HepG2 (cell line): ENCODE measurements around the gene ANKRA2. TPM values are rescaled to one million over a fixed set of nuclear protein-coding genes. Genes with fewer than 3 reads are reported as not detected.

Source experiments
- FOXJ3 ChIP-seq: sonication (generic); formaldehyde crosslinking; IDR thresholded peaks from 2 replicates; pipeline ENCODE4 v1.4.0; 2020; ENCODE audit warnings: missing genetic modification reagents, mild to moderate bottlenecking, borderline replicate concordance
- HNF1B ChIP-seq: sonication (generic); formaldehyde crosslinking; IDR thresholded peaks from 2 replicates; pipeline ENCODE4 v1.5.1; 2020; ENCODE audit warnings: mild to moderate bottlenecking, moderate library complexity, missing genetic modification reagents
- KDM6A ChIP-seq: IDR thresholded peaks from 2 replicates; pipeline ENCODE4 v1.6.1; 2016; ENCODE audit warnings: low read depth
- MLLT10 ChIP-seq: sonication (generic); formaldehyde crosslinking; IDR thresholded peaks from 2 replicates; pipeline ENCODE4 v1.4.0; 2020; ENCODE audit warnings: missing genetic modification reagents
- MXD1 ChIP-seq: sonication (generic); formaldehyde crosslinking; IDR thresholded peaks from 2 replicates; pipeline ENCODE4 v1.4.0; 2020; ENCODE audit warnings: mild to moderate bottlenecking, missing genetic modification reagents
- POGZ ChIP-seq: sonication (generic); formaldehyde crosslinking; IDR thresholded peaks from 2 replicates; pipeline ENCODE4 v1.4.0; 2020; ENCODE audit warnings: mild to moderate bottlenecking, missing genetic modification reagents
- PTBP1 ChIP-seq: fragments of 200-400 bp; formaldehyde crosslinking; IDR thresholded peaks from 2 replicates; pipeline ENCODE4 v1.6.1; 2018; ENCODE audit warnings: low read length, low read depth; ENCODE audit not compliant: poor library complexity, severe bottlenecking
- REL ChIP-seq: sonication (generic); formaldehyde crosslinking; conservative IDR thresholded peaks from 2 replicates; pipeline ENCODE4 v1.8.0; 2022; ENCODE audit warnings: mild to moderate bottlenecking, missing genetic modification reagents, moderate library complexity
- RNF2 ChIP-seq: fragments of 450-650 bp; conservative IDR thresholded peaks from 2 replicates; pipeline ENCODE4 v1.6.1; 2016; ENCODE audit warnings: low read depth
- SMAD1 ChIP-seq: sonication (generic); formaldehyde crosslinking; IDR thresholded peaks from 2 replicates; pipeline ENCODE4 v1.4.0; 2020; ENCODE audit warnings: missing genetic modification reagents, low read depth, mild to moderate bottlenecking, borderline replicate concordance
- SP140L ChIP-seq: sonication (generic); formaldehyde crosslinking; IDR thresholded peaks from 2 replicates; pipeline ENCODE4 v1.4.0; 2020; ENCODE audit warnings: missing genetic modification reagents, borderline replicate concordance
- TOPORS ChIP-seq: sonication (generic); formaldehyde crosslinking; IDR thresholded peaks from 2 replicates; pipeline ENCODE4 v1.8.0; 2023; ENCODE audit warnings: mild to moderate bottlenecking, missing genetic modification reagents
- TP53 ChIP-seq: sonication (generic); formaldehyde crosslinking; conservative IDR thresholded peaks from 2 replicates; pipeline ENCODE4 v1.4.0; 2020; ENCODE audit warnings: missing genetic modification reagents
- YEATS4 ChIP-seq: sonication (generic); formaldehyde crosslinking; IDR thresholded peaks from 2 replicates; pipeline ENCODE4 v1.4.0; 2020; ENCODE audit warnings: missing genetic modification reagents, borderline replicate concordance
- ZMYM4 ChIP-seq: sonication (generic); formaldehyde crosslinking; IDR thresholded peaks from 2 replicates; pipeline ENCODE4 v1.8.1; 2023; ENCODE audit warnings: mild to moderate bottlenecking, missing genetic modification reagents
- ZNF10 ChIP-seq: sonication (generic); formaldehyde crosslinking; IDR thresholded peaks from 2 replicates; pipeline ENCODE4 v1.4.0; 2020; ENCODE audit warnings: mild to moderate bottlenecking, low read depth, missing genetic modification reagents, borderline replicate concordance
- ZNF12 ChIP-seq: sonication (generic); formaldehyde crosslinking; IDR thresholded peaks from 2 replicates; pipeline ENCODE4 v1.5.0; 2020; ENCODE audit warnings: missing genetic modification reagents
- ZNF337 ChIP-seq: sonication (generic); formaldehyde crosslinking; IDR thresholded peaks from 2 replicates; pipeline ENCODE4 v1.5.1; 2020; ENCODE audit warnings: missing genetic modification reagents, low read depth, mild to moderate bottlenecking, borderline replicate concordance
- ZNF441 ChIP-seq: sonication (generic); formaldehyde crosslinking; IDR thresholded peaks from 2 replicates; pipeline ENCODE4 v1.7.0; 2021; ENCODE audit warnings: missing genetic modification reagents, borderline replicate concordance
- ZNF460 ChIP-seq: sonication (generic); formaldehyde crosslinking; IDR thresholded peaks from 2 replicates; pipeline ENCODE4 v1.5.1; 2020; ENCODE audit warnings: missing genetic modification reagents, mild to moderate bottlenecking, borderline replicate concordance
- ZNF503 ChIP-seq: sonication (generic); formaldehyde crosslinking; IDR thresholded peaks from 2 replicates; pipeline ENCODE4 v1.4.0; 2020; ENCODE audit warnings: missing genetic modification reagents
- ZNF616 ChIP-seq: sonication (generic); formaldehyde crosslinking; IDR thresholded peaks from 2 replicates; pipeline ENCODE4 v1.5.0; 2020; ENCODE audit warnings: low read depth, mild to moderate bottlenecking, missing genetic modification reagents
- ZNF792 ChIP-seq: IDR thresholded peaks from 2 replicates; pipeline ENCODE4 v1.6.1; 2016
- ZNF850 ChIP-seq: sonication (generic); formaldehyde crosslinking; conservative IDR thresholded peaks from 2 replicates; pipeline ENCODE4 v1.9.0; 2021; ENCODE audit warnings: mild to moderate bottlenecking, missing genetic modification reagents
- ZSCAN5A ChIP-seq: sonication (generic); formaldehyde crosslinking; IDR thresholded peaks from 2 replicates; pipeline ENCODE4 v1.8.0; 2022; ENCODE audit warnings: mild to moderate bottlenecking, missing genetic modification reagents, borderline replicate concordance
- polyA plus RNA-seq, 8 experiments: library from polyadenylated mRNA; depleted of rRNA in 3 of 8; stranded (reverse) in 7 of 8; unstranded in 1 of 8; fragments of >200 nt; fragmentation: Illumina TruSeq in 4 of 8; extraction: Trizol in 4 of 8; gene quantifications; 2 replicates each; pipeline versions ENCODE4 v1.2.1 to v1.2.3, GENCODE V29; 2011 to 2016; ENCODE audit warnings: low read depth in 4 of 8, missing spikeins in 1 of 8, mixed read lengths in 1 of 8; ENCODE audit not compliant: insufficient read depth in 1 of 8
- total RNA-seq, 5 experiments: library from RNA; depleted of rRNA; stranded (reverse); fragments of >200 nt; fragmentation: Illumina TruSeq; extraction: Trizol; gene quantifications; 2 replicates each; pipeline ENCODE4 v1.2.3, GENCODE V29; 2016; ENCODE audit warnings: low read depth in 1 of 5

The ANKRA2 gene
- total and polyA plus RNA-seq, 2 of the 13 experiments (the other 11 are each of a cell fraction or from before 2014, with no cell fraction given): 23.6 to 33.6 TPM

- TF ChIP-seq ZSCAN5A (CRISPR knock-in tag): peak; percentile 76; the same call in 1 of the 2 replicates
- TF ChIP-seq POGZ (CRISPR knock-in tag): peak; percentile 94
- TF ChIP-seq ZNF616 (CRISPR knock-in tag): no peak
- TF ChIP-seq ZNF792 (CRISPR knock-in tag): peak; percentile 72
- TF ChIP-seq ZNF441 (CRISPR knock-in tag): no peak
- TF ChIP-seq TP53 (CRISPR knock-in tag): no peak
- TF ChIP-seq ZNF460 (CRISPR knock-in tag): no peak
- TF ChIP-seq SP140L (CRISPR knock-in tag): 0 out of 2 replicates have a peak, but pooled peaks have one; percentile 43
- TF ChIP-seq ZNF10 (CRISPR knock-in tag): no peak
- peak; percentile 90; the same call in 1 of the 2 replicates for TF ChIP-seq ZMYM4 (CRISPR knock-in tag)
- no peak for TF ChIP-seq RNF2
- no peak for TF ChIP-seq PTBP1
- no peak for TF ChIP-seq ZNF850 (CRISPR knock-in tag)
- peak; percentile 54; the same call in 1 of the 2 replicates for TF ChIP-seq HNF1B
- no peak for TF ChIP-seq MLLT10 (CRISPR knock-in tag)
- TF ChIP-seq SMAD1 (CRISPR knock-in tag): no peak
- TF ChIP-seq KDM6A: peak; percentile 73
- TF ChIP-seq YEATS4: peak; percentile 77
- peak; percentile 75; the same call in 1 of the 2 replicates for TF ChIP-seq ZNF12 (CRISPR knock-in tag)
- TF ChIP-seq TOPORS (CRISPR knock-in tag): peak; percentile 60; the same call in 1 of the 2 replicates
- TF ChIP-seq ZNF503: peak; percentile 96
- TF ChIP-seq FOXJ3: peak; percentile 98
- no peak for TF ChIP-seq REL (CRISPR knock-in tag)
- TF ChIP-seq MXD1: no peak; the same call in 1 of the 2 replicates
- TF ChIP-seq ZNF337 (CRISPR knock-in tag): no peak
These were observed 20.7 kb downstream of the ANKRA2 start (continued) for GRCh38 chr5:73544429-73545402.
